H9 (cell line): ENCODE results near the gene KMT2C. TPM values are rescaled to one million over a fixed set of nuclear protein-coding genes. Genes with fewer than 3 reads are reported as not detected.
"Not testable (repeated sequence)": the region's sequence is repeated elsewhere in the genome, so short reads cannot be mapped to it uniquely, and the experiment has no call there.

Experiments used
- DNase-seq: peaks from one replicate; pipeline ENCODE4 v3.0.0-alpha.2; 2017
- H2AFZ ChIP-seq: one replicate; pipeline ENCODE4 v1.6.1; 2013; ENCODE audit warnings: mild to moderate bottlenecking, low read length, control low read depth, moderate library complexity
- H2AK5ac ChIP-seq: 2 replicates; pipeline ENCODE4 v1.6.1; 2013; ENCODE audit warnings: low read length, control low read depth, mixed read lengths; ENCODE audit not compliant: insufficient read length
- H2BK120ac ChIP-seq: one replicate; pipeline ENCODE4 v1.6.1; 2013; ENCODE audit warnings: low read depth, mild to moderate bottlenecking, low read length, control low read depth, inconsistent platforms; ENCODE audit not compliant: poor library complexity, severe bottlenecking
- H2BK12ac ChIP-seq: 2 replicates; pipeline ENCODE4 v1.6.1; 2013; ENCODE audit warnings: low read length, control low read depth, mixed read lengths, low read depth; ENCODE audit not compliant: insufficient read length
- H2BK15ac ChIP-seq: 2 replicates; pipeline ENCODE4 v1.6.1; 2013; ENCODE audit warnings: low read depth, low read length, control low read depth
- H2BK20ac ChIP-seq: one replicate; pipeline ENCODE4 v1.6.1; 2013; ENCODE audit warnings: low read depth, mild to moderate bottlenecking, low read length, control low read depth, inconsistent platforms; ENCODE audit not compliant: poor library complexity, severe bottlenecking
- H2BK5ac ChIP-seq: 2 replicates; pipeline ENCODE4 v1.6.1; 2013; ENCODE audit warnings: low read length, control low read depth, mixed read lengths; ENCODE audit not compliant: insufficient read length
- H3K14ac ChIP-seq: 2 replicates; pipeline ENCODE4 v1.6.1; 2013; ENCODE audit warnings: low read length, control low read depth; ENCODE audit not compliant: insufficient read depth
- H3K18ac ChIP-seq: 2 replicates; pipeline ENCODE4 v1.6.1; 2013; ENCODE audit warnings: low read depth, mild to moderate bottlenecking, mixed read lengths, low read length, control low read depth; ENCODE audit not compliant: insufficient read length
- H3K23ac ChIP-seq: 2 replicates; pipeline ENCODE4 v1.6.1; 2013; ENCODE audit warnings: low read length, control low read depth, mixed read lengths, low read depth; ENCODE audit not compliant: insufficient read length
- H3K23me2 ChIP-seq: 2 replicates; pipeline ENCODE4 v1.6.1; 2013; ENCODE audit warnings: low read depth, mild to moderate bottlenecking, mixed read lengths, low read length, control low read depth; ENCODE audit not compliant: insufficient read length, poor library complexity, severe bottlenecking
- H3K27ac ChIP-seq: 2 replicates; pipeline ENCODE4 v1.5.1; 2013; ENCODE audit warnings: low read length, control low read depth, mixed read lengths, low read depth; ENCODE audit not compliant: insufficient read length
- H3K27me3 ChIP-seq: 2 replicates; pipeline ENCODE4 v1.6.1; 2013; ENCODE audit warnings: low read length, control low read depth, inconsistent platforms; ENCODE audit not compliant: insufficient read depth
- H3K4ac ChIP-seq: 2 replicates; pipeline ENCODE4 v1.6.1; 2013; ENCODE audit warnings: low read depth, mild to moderate bottlenecking, control low read depth, inconsistent platforms, low read length, moderate library complexity
- H3K4me1 ChIP-seq: 2 replicates; pipeline ENCODE4 v1.6.1; 2013; ENCODE audit warnings: low read length, control low read depth, inconsistent platforms; ENCODE audit not compliant: insufficient read depth
- H3K4me2 ChIP-seq: 2 replicates; pipeline ENCODE4 v1.6.1; 2013; ENCODE audit warnings: low read length, control low read depth, mixed read lengths; ENCODE audit not compliant: insufficient read length, insufficient read depth
- H3K56ac ChIP-seq: 2 replicates; pipeline ENCODE4 v1.6.1; 2013; ENCODE audit warnings: low read depth, mild to moderate bottlenecking, mixed read lengths, low read length, control low read depth; ENCODE audit not compliant: insufficient read length
- H3K79me1 ChIP-seq: 2 replicates; pipeline ENCODE4 v1.6.1; 2013; ENCODE audit warnings: low read depth, mild to moderate bottlenecking, moderate library complexity, low read length, control low read depth, inconsistent platforms; ENCODE audit not compliant: insufficient read depth, poor library complexity, severe bottlenecking
- H3K79me2 ChIP-seq: 2 replicates; pipeline ENCODE4 v1.6.1; 2013; ENCODE audit warnings: low read length, control low read depth, inconsistent platforms; ENCODE audit not compliant: insufficient read depth
- H3K9ac ChIP-seq: 2 replicates; pipeline ENCODE4 v1.6.1; 2013; ENCODE audit warnings: low read length, control low read depth, mixed read lengths; ENCODE audit not compliant: insufficient read length; ENCODE audit errors: extremely low read depth
- H3K9me3 ChIP-seq: one replicate; pipeline ENCODE4 v1.6.1; 2013; ENCODE audit warnings: low read depth, low read length, inconsistent platforms; ENCODE audit not compliant: control insufficient read depth
- H3T11ph ChIP-seq: one replicate; pipeline ENCODE4 v1.6.1; 2013; ENCODE audit warnings: mild to moderate bottlenecking, low read length, control low read depth, inconsistent platforms
- H4K20me1 ChIP-seq: one replicate; pipeline ENCODE4 v1.6.1; 2013; ENCODE audit not compliant: control insufficient read depth, insufficient read length, insufficient read depth
- H4K5ac ChIP-seq: 2 replicates; pipeline ENCODE4 v1.6.1; 2013; ENCODE audit warnings: low read depth, mild to moderate bottlenecking, mixed read lengths, low read length, control low read depth; ENCODE audit not compliant: insufficient read length
- H4K8ac ChIP-seq: replicated peaks from 2 replicates; pipeline ENCODE4 v1.6.1; 2013; ENCODE audit warnings: low read length, control low read depth, mixed read lengths, low read depth; ENCODE audit not compliant: insufficient read length
- H4K91ac ChIP-seq: 2 replicates; pipeline ENCODE4 v1.6.1; 2013; ENCODE audit warnings: low read depth, mild to moderate bottlenecking, moderate library complexity, mixed read lengths, low read length, control low read depth; ENCODE audit not compliant: insufficient read length
- H3K27ac Mint-ChIP-seq, 3 experiments: 2 replicates in 2 of 3; 3 replicates in 1 of 3; pipeline ENCODE4 v1.8.0; 2020 to 2021; ENCODE audit warnings: mixed read lengths in 3 of 3, mild to moderate bottlenecking in 1 of 3, moderate library complexity in 1 of 3
- H3K27me3 Mint-ChIP-seq: 2 replicates; pipeline ENCODE4 v1.8.0; 2021; ENCODE audit warnings: low read depth, mild to moderate bottlenecking, moderate library complexity, mixed read lengths
- H3K36me3 Mint-ChIP-seq, 3 experiments: 2 replicates in 2 of 3; 3 replicates in 1 of 3; pipeline ENCODE4 v1.8.0; 2020 to 2021; ENCODE audit warnings: low read depth in 3 of 3, mixed read lengths in 3 of 3; ENCODE audit not compliant: insufficient read depth in 1 of 3
- H3K4me1 Mint-ChIP-seq, 2 experiments: 2 replicates each; pipeline ENCODE4 v1.8.0; 2020; ENCODE audit warnings: mixed read lengths in 2 of 2
- H3K4me3 Mint-ChIP-seq, 2 experiments: 2 replicates in 1 of 2; 3 replicates in 1 of 2; pipeline ENCODE4 v1.8.0; 2020 to 2021; ENCODE audit warnings: mild to moderate bottlenecking in 2 of 2, mixed read lengths in 2 of 2, moderate library complexity in 1 of 2
- H3K9me3 Mint-ChIP-seq, 2 experiments: 2 replicates in 1 of 2; 3 replicates in 1 of 2; pipeline ENCODE4 v1.8.0; 2020; ENCODE audit warnings: mild to moderate bottlenecking in 2 of 2, mixed read lengths in 2 of 2, moderate library complexity in 1 of 2
- WGBS: extraction: QIAGEN DNeasy Blood & Tissue Kit; methylation state at CpG from one replicate; pipeline ENCODE4 v1.1.7; 2013; ENCODE audit warnings: missing lambda C conversion rate, low lambda C conversion rate, mixed read lengths; ENCODE audit not compliant: insufficient read length; ENCODE audit errors: extremely low coverage; 5-methylcytosine and 5-hydroxymethylcytosine counted together
- total RNA-seq: library from RNA; stranded (reverse); gene quantifications from 2 replicates; pipeline ENCODE4 v1.2.1, GENCODE V29; 2021

Gene KMT2C
- total RNA-seq, 1 experiment from 2014 or later: 32.2 TPM

DNA sequence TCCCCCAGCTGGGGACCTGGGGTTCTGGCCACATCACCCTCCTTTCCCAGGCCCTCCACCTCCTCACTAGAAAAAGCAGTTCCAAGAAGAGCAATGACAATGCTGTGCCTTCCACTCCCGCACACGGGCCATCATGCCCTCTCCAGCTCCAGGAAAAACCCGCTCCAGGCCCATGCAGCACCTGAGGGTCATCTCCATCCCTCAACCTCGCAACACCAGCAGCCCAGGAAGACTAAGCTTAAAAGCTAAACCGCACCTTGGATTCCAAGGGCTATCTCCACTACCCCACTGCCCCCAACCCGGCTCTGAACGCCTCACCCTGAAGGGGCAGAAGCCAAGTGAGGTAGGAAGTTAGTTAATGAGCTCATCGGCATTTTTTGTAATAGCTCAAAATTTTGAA is 173.7 kb downstream of the KMT2C start:
- not testable (repeated sequence) for H3K4me2 ChIP-seq

DNA sequence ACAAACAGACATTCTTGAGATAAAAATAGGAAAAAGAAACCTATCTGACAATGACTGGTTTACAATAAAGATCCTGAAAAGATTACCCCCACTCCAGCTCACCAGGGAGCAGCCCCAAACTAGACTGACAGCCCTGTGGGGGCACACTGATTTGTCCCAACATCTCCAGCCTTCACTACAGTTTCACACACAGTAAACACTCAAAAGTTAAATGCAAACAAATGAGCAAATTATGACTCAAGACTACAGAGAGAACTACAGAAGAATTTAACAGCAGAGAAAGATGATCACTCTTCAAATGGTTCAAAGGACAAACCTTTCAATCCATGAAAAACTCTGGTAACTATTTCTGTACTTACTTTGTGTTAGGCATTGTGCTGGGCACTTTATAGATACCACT is 176.2 kb downstream of the KMT2C start:
- not testable (repeated sequence) for H4K91ac ChIP-seq, H3K4me1 ChIP-seq, H3K27me3 ChIP-seq, H3K18ac ChIP-seq, H2BK12ac ChIP-seq, H4K5ac ChIP-seq, DNase-seq, H3K56ac ChIP-seq, H2BK20ac ChIP-seq, H3K27ac ChIP-seq, H3K79me1 ChIP-seq, H3K79me2 ChIP-seq, H3K36me3 Mint-ChIP-seq, H2AFZ ChIP-seq, H4K8ac ChIP-seq, H3K9ac ChIP-seq, H4K20me1 ChIP-seq, H3K23ac ChIP-seq, H2BK5ac ChIP-seq, H2BK120ac ChIP-seq, H3K9me3 Mint-ChIP-seq, H3K4me3 Mint-ChIP-seq, H2AK5ac ChIP-seq, H3T11ph ChIP-seq, H3K4me2 ChIP-seq, H3K27me3 Mint-ChIP-seq, H3K4ac ChIP-seq, H3K9me3 ChIP-seq, H2BK15ac ChIP-seq, H3K14ac ChIP-seq, H3K23me2 ChIP-seq
- Mint-ChIP-seq H3K27ac (peak overlapping the region in 2 of 3 experiments; percentile 36 to 43; a peak in 3 of 7 replicates), H3K4me1 (peaks cover 10 to 29% of the 10 kb centered on the region in 2 experiments)

More for the DNA sequence above, 173.7 kb downstream of the KMT2C start:
- not testable (repeated sequence) for H3T11ph ChIP-seq, H2AK5ac ChIP-seq, H3K4me3 Mint-ChIP-seq, H3K9me3 Mint-ChIP-seq, H2BK12ac ChIP-seq, H2BK15ac ChIP-seq, H3K36me3 Mint-ChIP-seq, H3K4ac ChIP-seq, H3K79me2 ChIP-seq, H3K27me3 ChIP-seq, H2AFZ ChIP-seq, H3K56ac ChIP-seq, H4K5ac ChIP-seq, H3K23ac ChIP-seq, H3K27me3 Mint-ChIP-seq, H3K18ac ChIP-seq, H3K14ac ChIP-seq, H2BK5ac ChIP-seq, H4K91ac ChIP-seq, H4K8ac ChIP-seq, H3K4me1 ChIP-seq, H2BK20ac ChIP-seq, H3K9ac ChIP-seq, H3K79me1 ChIP-seq, H3K27ac ChIP-seq, H2BK120ac ChIP-seq, DNase-seq, H3K23me2 ChIP-seq, H4K20me1 ChIP-seq
- Mint-ChIP-seq H3K27ac (peak overlapping the region in 2 of 3 experiments; percentile 13 to 72; a peak in 3 of 7 replicates), H3K4me1 (peaks cover 10 to 29% of the 10 kb centered on the region in 2 experiments)
- H3K9me3 ChIP-seq: peaks cover 16% of the 10 kb centered on the region
- no CpG with 5 or more reads among the region's 8 CpGs for WGBS
